Activated gamma-delta T cell treated with anti-CD3 and anti-CD28 coated beads, Interleukin-2, amount 50 U/mL, for 16 hours (primary cell): ENCODE data around the gene PARD3B.
"Not testable (repeated sequence)": the region's sequence is repeated elsewhere in the genome, so short reads cannot be mapped to it uniquely, and the experiment has no call there.

Experiments
- DNase-seq: peaks from one replicate; pipeline ENCODE4 v3.0.0-alpha.2; 2020; ENCODE audit warnings: low read depth

The PARD3B gene

GRCh38 chr2:205190528-205190927 lies 645.3 kb downstream of the PARD3B start:
- no peak for DNase-seq

GRCh38 chr2:205193125-205193835 lies 648.0 kb downstream of the PARD3B start:
- no peak for DNase-seq

GRCh38 chr2:205193836-205194228 lies 648.6 kb downstream of the PARD3B start:
- DNase-seq, result no peak

GRCh38 chr2:205197468-205198139 lies 652.3 kb downstream of the PARD3B start:
- no peak for DNase-seq

GRCh38 chr2:205198140-205198525 lies 652.9 kb downstream of the PARD3B start:
- DNase-seq, result no peak

GRCh38 chr2:205199165-205199850 lies 654.0 kb downstream of the PARD3B start:
- DNase-seq, result no peak

GRCh38 chr2:205210494-205210893 lies 665.2 kb downstream of the PARD3B start:
- no peak for DNase-seq

- no peak for DNase-seq
These were observed 667.1 kb downstream of the PARD3B start for GRCh38 chr2:205212357-205212756.

- DNase-seq, result no peak
These were observed 670.8 kb downstream of the PARD3B start for GRCh38 chr2:205216092-205216491.

- DNase-seq, result no peak
These were observed 671.3 kb downstream of the PARD3B start for GRCh38 chr2:205216580-205216979.

- no peak for DNase-seq
These were observed 671.7 kb downstream of the PARD3B start for GRCh38 chr2:205217004-205217403.

- DNase-seq, result no peak
These were observed 672.8 kb downstream of the PARD3B start for GRCh38 chr2:205218056-205218455.

- DNase-seq, result not testable (repeated sequence)
These were observed 673.5 kb downstream of the PARD3B start for GRCh38 chr2:205218816-205219215.

- DNase-seq, result no peak
These were observed 675.3 kb downstream of the PARD3B start for GRCh38 chr2:205220559-205220958.

- DNase-seq, result no peak
These were observed 686.8 kb downstream of the PARD3B start for GRCh38 chr2:205232086-205232485.

- DNase-seq, result no peak
These were observed 690.2 kb downstream of the PARD3B start for GRCh38 chr2:205235434-205235833.

GRCh38 chr2:205237524-205237923 lies 692.2 kb downstream of the PARD3B start:
- DNase-seq, result no peak

- no peak for DNase-seq
These were observed 699.7 kb downstream of the PARD3B start for GRCh38 chr2:205245001-205245400.

- DNase-seq, result no peak
These were observed 700.4 kb downstream of the PARD3B start for GRCh38 chr2:205245652-205246051.

GRCh38 chr2:205259121-205259520 lies 713.8 kb downstream of the PARD3B start:
- no peak for DNase-seq

GRCh38 chr2:205261516-205262020 lies 716.3 kb downstream of the PARD3B start:
- no peak for DNase-seq

- no peak for DNase-seq
These were observed 722.0 kb downstream of the PARD3B start for GRCh38 chr2:205267323-205267722.

- no peak for DNase-seq
These were observed 725.4 kb downstream of the PARD3B start for GRCh38 chr2:205270689-205271088.
